Measurements from ENCODE around the gene IGFL4.

Gene IGFL4

DNA sequence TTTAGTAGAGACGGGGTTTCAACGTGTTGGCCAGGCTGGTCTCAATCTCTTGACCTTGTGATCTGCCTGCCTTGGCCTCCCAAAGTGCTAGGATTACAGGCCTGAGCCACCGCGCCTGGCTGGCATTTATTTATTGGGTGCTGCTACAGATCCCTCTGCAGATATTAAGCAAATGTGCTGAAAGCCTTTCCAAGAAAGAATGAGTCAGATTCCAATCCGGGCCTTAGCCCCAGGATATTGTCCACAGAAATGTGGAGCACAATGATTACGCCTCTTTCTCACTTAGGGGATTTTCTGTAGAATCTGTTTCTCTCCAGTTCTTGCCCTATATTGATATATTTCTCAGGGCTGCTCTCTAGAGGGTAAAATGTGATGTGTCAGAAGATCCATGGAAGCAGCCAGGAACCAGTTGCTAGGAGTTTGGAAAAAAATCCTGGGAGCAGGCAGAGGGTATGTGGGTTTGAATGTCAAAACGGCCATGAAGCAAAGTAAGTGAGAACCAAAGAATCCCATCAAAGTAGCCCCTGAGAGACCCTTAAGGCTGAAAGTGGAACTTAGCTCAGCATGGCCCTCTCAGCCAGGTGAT lies 24.8 kb upstream of the IGFL4 start:
- no peak for DNase-seq (ENCODE audit: low read depth in 2 of 3, low spot score in 2 of 3)

DNA sequence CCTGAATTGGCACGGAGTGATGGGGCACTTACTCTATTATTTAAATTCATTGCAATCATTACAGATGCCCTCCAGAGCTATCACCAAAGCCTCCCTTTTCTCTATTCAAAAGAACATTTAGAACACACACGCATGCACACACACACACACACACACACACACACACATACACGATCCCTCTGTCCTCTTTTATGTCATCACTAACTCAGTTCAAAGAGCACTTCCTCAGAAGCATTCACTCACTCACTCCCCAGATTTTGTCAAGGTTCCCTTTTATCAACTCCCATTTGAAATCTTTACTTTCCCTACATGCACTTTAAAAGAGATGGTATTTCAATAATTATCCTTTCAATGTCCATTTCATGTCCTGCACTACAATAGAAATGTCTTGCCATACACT lies 22.4 kb upstream of the IGFL4 start:
- no peak for DNase-seq (ENCODE audit: low read depth in 2 of 3, low spot score in 2 of 3)

DNA sequence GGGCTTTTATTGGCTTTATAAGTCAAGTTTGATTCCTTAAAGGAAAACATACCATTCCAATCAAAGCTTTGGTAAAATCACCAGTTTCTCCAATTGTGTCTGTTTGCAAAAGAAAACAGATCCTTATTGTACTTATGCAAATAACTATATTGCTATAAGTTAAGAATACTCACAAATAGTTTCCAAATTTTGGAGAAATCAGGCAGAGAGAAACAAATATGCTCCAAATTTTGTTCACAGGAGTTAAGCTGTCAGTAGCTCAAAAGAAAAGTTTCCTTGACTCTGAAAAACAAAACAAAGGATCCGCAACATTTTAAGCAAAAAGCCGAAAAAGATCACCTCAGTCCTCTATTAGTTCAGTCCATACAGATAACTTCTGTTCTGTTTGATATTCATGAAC lies 19.2 kb upstream of the IGFL4 start:
- DNase-seq (ENCODE audit: low read depth in 2 of 3, low spot score in 2 of 3) = no peak

DNA sequence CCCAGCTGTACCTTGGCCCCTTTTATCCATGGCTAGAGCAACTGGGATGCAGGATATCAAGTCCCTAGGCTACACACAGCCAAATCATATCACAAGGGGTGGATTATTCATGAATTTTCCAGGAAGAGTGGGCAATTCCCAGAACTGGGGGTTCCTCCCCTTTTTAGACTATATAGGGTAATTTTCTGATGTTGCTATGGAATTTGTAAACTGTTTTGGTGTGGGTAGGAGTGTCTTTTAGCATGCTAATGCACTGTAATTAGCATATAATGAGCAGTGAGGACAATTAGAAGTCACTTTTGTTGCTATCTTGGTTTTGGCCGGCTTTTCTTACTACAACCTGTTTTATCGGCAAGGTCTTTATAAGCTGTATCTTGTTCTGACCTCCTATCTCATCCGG lies 18.0 kb upstream of the IGFL4 start:
- no peak for DNase-seq (ENCODE audit: low read depth in 2 of 3, low spot score in 2 of 3)

DNA sequence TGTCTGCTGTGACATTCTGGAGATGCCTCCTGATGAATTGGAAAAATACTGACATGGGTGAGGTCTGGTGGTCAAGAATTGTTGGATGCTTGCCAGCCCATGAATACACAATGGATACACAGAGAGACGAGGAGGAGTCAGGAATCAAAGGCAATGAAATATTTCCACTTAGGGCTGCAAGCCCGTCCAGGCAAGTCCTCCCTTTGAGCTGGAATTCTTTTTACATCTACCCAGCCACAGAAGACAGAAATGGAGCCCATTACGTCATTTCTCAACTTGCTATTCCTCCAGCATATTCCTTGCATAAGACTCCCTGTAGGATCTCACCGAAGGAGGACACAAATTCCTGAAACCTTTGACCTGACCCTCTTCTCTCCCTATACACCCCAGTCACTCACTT lies 15.7 kb upstream of the IGFL4 start:
- no peak for DNase-seq (ENCODE audit: low read depth in 2 of 3, low spot score in 2 of 3)

DNA sequence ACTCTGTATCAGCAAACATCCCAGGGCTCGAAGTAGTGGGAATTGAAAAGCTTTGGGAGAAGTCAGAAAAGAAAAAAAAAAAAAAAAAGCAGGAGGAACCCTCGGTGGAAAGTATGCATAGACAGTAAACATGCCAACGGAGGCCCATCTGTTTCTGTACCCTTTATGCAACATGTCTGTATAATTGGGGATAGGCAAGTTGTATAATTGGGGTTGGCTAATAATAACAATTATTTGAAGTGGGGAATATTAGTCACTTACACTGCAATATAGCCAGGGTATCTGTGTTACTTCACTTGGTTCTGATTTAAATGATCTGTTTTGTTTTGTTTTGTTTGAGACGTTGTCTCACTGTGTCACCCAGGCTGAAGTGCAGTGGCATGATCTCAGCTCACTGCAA lies 12.1 kb upstream of the IGFL4 start:
- DNase-seq (ENCODE audit: low read depth in 2 of 3, low spot score in 2 of 3) = no peak

DNA sequence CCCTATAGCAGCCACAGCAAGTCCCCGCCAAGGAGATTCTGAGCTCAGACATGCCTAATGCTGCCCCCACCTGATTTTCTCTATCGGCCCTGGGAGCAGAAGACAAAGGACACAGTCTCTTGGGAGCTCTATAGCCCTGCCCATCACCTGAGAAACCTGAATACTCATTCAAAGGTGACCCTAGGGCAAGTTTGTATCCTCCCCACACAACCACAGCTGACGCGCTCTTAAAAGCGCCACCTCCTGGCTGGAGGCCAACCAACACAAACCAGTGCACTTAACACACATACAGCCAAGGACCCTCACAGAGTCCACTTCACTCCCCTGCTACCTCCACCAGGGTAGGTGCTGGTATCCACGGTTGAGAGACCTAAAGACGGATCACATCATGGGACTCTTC lies 8.8 kb upstream of the IGFL4 start:
- no peak for DNase-seq (ENCODE audit: low read depth in 2 of 3, low spot score in 2 of 3)

DNA sequence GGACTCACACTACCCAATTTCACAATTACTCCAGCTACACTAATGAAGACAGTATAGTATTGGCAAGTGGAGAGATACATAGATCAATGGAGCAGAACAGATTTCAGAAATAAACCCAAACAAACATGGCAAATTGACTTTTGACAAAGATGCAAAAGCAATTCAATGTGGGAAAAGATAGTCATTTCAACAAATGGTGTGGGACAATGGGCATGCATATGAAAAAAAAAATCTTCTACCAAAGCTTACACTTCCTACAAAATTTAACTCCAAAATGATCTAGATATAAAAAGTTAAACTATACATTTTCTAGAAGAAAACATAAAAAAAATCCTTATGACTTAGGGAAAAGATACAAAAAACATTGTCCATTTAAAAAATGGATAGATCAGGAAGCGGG lies 2.7 kb upstream of the IGFL4 start:
- no peak for DNase-seq (ENCODE audit: low read depth in 2 of 3, low spot score in 2 of 3)

DNA sequence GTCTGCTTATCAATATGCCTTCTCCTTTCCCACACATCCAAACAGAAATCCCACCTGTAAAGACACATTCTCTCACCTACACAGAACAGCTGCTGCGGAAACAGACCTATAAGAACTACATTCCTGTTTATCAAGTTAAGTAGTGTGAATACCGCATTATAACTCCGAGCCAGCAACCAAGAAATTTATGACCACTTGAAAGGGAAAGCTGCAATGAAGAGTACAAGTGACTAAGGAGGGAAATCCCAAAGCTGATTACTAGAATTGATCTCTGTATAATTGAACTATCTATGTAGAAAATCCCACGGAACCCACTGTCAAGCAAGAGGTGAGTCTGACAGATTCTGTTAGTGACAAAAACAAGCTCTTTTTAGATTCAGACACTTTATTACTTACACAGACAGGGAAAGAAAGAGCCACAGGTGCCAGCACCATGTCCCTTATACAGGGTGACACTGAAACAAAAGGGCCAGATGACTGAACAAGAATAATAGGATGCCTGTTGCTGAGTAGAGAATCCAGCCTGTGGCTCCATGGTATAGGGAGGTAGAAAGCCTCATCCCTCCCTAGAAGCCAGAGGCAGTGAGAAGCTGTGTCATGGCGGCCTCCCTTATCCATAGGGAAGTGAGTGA lies 1.6 kb upstream of the IGFL4 start:
- no peak for DNase-seq (ENCODE audit: low read depth in 2 of 3, low spot score in 2 of 3)

DNA sequence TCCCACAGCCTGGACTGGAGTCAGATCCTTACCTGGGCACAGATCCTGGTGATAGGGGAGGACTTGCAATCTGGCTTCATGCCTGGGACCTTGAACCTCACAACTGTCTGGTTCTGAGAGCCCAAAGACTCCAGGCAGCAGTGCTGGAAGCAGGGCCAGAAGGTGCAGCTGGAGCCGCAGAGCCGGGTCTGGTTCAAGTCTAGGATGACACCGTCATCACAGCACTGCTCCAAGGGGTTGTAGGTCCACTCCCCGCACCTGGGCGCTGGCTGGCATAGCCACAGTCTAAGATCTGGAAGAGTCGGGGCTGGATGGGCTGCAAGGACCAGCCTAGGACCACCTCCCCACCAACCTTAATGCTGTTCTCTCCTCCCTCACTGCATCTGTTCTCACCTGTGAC lies 677 bp downstream of the IGFL4 start:
- no peak for DNase-seq (ENCODE audit: low read depth in 2 of 3, low spot score in 2 of 3)

DNA sequence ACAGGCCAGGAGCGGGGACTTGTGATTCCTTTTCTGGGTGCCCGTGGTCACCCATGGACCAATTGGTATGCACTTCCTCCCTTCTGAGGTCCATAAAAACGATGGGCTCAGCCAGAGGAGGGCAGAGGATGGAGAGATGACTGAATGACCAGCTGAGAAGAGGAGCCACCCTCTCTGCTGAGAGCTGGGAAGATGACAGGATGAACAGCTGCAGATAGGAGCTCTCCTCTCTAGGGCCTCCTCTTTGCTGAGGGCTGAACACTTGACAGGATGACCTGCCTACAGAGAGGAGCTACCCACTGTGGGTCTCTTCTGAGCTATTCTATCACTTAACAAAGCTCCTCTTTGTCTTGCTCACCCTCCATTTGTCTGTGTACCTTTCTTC lies 4.1 kb downstream of the IGFL4 start:
- DNase-seq (ENCODE audit: low read depth in 2 of 3, low spot score in 2 of 3) = no peak

DNA sequence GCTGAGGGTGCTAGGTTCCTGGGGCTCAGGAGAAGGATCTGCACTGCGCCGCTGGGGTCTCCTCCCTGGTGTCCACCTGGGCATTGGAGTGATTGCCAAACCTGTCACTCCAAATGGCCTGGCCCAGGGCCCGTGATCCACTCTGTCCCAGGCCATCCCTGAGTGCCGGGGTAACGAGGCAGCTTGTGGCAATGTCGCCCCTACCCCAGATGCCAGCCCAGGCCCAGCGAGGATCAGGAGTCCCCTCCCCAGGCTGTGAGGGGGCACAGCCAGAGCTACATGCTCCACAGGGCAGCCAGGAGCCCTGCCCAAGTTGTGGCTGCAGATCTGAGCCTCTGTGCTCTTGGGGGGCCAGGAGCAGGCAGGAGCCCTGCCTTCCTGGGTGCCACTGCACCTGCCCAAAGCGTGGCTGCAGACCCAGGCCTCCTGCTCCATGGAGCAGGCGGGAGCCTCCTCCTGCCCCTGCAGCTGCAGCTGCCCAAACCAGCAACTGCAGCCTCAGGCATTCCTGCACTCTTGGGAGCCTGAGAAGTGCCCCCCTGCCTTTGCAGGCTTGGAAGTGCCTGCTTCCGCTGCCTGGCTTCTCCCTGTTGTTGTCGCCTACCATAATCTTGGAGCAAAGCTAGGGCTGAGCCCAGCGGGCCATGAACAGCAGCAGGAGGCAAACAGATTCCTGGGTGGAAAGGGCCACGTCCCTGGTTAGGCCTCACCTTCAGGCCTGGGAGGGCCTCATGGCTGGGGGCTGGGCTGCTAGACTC lies 4.6 kb downstream of the IGFL4 start:
- no peak for DNase-seq (ENCODE audit: low read depth in 2 of 3, low spot score in 2 of 3)

DNA sequence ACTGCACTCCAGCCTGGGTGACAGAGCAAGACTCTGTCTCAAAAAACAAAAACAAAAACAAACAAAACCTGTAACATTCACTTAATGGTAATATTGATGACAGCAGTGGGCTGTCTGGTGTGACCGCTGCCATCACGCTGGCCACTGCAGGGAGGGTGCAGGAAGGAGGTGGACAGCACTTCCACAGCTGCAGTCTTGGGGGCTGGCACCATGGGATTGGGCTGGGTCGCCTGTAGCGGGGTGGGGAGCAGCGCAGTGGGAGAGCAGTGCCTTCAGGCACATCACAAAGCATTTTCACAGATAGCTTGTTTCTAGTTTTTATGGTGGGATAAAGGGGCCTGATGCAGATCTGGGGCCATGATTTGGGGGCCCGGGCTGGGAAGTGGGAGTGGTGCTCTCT lies 5.3 kb downstream of the IGFL4 start:
- no peak for DNase-seq (ENCODE audit: low read depth in 2 of 3, low spot score in 2 of 3)

DNA sequence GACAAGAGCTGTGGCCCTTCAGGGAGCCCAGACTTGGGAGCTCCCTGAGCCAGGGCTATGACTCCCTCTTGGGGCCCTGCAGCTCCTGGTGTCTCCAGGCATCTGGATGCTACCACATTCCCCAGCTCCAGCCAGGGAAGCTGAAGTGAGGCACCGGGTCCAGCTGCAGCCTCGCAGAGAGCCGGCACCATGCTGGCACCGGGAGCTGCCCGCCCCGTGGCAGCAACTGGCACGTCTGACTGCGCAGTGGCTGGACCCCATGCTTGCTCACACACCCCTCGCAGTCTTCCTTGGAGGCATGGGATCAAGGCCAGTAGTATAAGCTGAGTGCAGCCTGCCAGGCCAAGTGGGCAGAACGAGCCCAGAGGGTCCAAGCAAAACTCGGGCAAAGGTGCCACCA lies 7.4 kb downstream of the IGFL4 start:
- DNase-seq (ENCODE audit: low read depth in 2 of 3, low spot score in 2 of 3) = no peak

DNA sequence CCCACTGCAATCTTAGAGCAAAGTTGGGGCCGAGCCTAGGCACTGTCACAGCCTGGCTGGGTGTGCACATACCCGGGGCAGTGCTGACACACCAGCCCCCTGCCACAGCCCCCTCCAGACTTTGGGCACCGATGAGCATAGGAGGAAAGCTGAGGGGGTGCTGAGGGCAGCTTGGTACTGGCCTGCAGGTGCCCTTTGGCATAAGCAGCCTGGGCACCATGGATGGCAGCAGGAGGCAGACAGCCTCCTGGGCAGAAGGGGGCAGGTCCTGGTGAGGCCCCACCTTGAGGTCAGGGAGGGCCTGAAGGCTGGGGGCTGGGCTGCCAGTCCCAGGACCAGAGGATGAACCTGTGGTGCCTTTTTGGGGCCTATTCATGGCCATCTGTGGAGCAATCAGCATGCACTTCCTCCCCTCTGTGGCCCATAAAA lies 8.2 kb downstream of the IGFL4 start:
- DNase-seq (ENCODE audit: low read depth in 2 of 3, low spot score in 2 of 3) = no peak

DNA sequence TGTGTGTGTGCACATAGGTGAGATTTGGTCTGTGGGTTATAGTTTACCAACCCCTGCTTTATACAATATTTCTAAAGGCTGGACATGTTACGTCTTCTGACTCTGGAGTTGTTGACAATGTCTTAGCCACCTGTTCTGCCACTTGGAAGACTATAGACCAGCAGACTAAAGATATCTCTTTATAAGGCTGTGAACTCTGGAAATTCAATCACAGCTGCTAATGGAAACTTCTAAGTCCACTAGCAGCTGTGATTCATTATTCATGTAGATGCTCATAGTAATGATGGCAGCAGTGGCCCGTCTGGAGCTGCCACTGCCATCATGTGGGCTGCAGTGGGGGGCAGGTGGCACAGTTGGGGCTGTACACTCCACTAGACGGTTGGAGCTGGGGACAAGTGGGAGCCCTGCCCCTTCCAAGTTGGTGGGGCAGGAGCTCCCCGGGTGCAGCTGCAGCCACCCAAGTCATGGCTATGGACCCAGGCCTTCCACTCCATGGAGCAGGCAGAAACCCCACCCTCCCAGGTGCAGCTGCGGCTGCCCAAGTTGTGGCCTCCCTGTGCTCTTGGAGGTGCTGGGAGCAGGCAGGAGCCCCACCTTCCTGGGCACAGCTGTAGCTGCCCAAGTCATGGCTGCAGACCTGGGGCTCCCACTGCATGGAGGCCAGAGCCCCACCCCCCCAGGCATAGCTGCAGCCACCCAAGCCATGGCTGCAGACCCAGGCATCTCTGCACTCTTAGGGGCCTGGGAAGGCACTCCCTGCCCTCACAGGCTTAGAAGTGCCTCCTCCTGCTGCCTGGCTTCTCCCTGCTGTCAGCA lies 8.8 kb downstream of the IGFL4 start:
- DNase-seq (ENCODE audit: low read depth in 2 of 3, low spot score in 2 of 3) = no peak

DNA sequence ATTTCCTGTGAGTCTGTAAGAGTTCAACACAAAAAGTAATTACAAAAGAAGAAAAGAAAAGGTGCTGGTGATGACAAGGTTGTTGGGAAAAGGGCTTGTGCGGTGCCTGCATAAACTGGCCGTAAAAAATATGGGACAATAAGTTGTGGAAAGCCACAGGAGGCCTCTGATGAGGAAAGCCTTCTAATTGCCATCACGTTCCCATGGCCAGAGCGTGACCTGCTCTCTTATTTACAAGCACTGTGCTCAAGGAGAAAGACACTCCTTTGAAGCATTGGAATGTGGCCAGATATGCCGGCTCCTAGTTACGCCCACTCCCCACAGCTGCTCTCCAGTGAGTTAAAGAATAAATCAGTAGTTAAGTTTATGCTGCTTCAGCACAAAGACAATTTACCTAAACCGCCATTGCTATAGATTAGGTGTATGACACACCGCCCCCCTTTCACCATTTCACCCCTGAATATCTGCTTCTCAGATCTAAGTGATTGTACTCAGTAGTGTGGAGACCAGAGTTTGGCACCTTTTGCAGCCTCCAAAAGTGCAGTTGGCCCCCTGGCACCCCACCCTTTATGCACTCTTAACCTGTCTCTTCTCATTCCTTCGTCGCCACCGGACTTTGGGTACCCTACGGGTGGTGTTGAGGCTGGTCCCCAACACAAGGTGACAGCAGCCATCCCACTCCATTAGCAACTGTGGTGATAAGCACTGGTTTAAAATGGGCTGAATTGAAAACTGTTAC lies 9.8 kb downstream of the IGFL4 start:
- no peak for DNase-seq (ENCODE audit: low read depth in 2 of 3, low spot score in 2 of 3)

DNA sequence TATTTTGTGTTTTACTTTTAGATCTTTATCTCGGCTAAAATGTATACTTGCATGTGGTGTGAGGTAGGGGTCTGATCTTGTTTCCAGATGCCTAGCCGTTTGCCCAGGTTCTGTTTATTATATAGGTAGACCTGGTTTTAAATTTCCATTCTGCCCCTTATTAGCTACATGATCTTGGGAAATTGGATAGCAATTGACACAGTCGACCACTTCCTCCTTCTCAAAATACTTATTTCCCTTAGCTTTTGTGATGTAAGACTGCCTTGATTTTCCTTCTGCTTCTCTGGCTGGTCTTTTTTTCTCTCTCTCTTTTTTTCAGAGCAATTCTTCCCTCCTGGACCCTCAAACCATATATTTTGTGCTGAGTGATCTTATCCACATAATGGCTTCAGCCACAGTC lies 15.0 kb downstream of the IGFL4 start:
- DNase-seq (ENCODE audit: low read depth in 2 of 3, low spot score in 2 of 3) = no peak

DNA sequence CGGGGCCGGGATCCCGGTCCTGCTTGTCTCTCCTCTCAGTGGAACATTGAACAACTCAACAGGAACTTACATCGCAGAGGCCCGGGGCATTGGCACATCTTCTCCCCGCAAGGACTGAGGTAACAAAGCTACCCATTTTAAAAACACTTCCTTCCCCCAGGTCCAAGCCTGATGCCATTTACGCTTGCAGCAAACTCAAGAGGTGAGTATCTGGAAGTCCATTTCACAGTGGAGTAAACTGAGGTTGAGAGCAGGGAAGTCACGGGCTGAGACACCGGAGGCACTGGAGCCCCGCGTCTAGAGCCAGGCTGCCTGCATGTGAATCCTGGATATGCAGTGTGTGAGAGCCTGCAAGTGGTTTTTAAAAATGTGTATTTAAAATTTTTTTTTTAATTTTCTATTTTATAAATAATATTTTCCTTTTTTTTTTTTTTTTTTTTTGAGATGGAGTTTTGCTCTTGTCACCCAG lies 17.5 kb downstream of the IGFL4 start:
- no peak for DNase-seq (ENCODE audit: low read depth in 2 of 3, low spot score in 2 of 3)

DNA sequence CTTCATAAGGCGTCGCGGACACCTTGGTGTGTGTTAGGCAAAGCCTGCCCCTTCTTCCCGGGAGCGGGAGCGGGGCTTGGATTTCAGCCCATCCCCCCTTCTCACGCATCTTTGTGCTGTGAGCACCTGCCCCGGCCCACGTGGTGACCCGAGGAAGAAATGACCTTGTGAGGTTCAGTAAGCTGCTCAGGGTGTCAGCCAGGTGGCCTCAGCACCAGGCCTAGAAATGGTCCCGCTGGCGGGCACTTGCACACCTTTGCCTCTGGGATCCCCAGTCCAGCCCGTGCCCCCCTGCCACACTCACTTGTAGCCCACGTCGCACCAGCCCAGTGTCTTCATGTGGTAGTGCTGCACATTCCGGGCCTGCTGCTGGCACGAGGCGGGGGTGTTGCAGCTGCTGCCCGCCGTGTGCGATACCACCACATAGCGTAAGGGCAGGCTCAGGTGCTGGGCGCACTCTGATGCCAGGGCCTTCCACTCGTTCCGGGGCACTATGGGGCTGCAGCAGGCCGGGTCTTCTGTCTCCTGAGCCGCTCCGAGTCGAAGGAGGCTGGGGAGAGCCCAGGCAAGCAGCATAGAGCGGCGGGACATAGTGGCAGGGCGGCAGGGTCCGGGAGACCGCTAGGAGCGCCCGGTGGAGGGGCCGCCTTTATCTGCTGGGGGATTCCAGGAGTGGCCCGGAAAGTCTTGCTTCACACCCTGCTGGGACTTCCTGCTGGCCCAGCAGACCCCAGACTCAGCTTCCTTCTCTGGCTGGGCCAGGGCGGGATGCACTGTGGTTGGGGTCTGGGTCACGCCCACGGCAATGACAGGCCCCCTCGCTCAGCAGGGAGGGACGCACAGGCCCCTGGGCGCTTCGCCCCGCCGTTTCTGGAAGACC lies 18.1 kb downstream of the IGFL4 start, which contains the start of gene PGLYRP1:
PGLYRP1 (minus strand) TSS at position 623 of the 880 bp plus-strand sequence; CDS start at position 591, 32 bp downstream.
- DNase-seq (ENCODE audit: low read depth in 2 of 3, low spot score in 2 of 3) = no peak
